Measurements from ENCODE around the gene TRPM5. TPM values are rescaled to one million over a fixed set of nuclear protein-coding genes. Genes with fewer than 3 reads are reported as not detected.
A peak's percentile ranks its signal among the peaks of the same experiment; 100 is the strongest.

The TRPM5 gene
- total and polyA plus RNA-seq, 9 of the 15 experiments (the other 6 are each of a cell fraction or from before 2014, with no cell fraction given) = not detected

DNA sequence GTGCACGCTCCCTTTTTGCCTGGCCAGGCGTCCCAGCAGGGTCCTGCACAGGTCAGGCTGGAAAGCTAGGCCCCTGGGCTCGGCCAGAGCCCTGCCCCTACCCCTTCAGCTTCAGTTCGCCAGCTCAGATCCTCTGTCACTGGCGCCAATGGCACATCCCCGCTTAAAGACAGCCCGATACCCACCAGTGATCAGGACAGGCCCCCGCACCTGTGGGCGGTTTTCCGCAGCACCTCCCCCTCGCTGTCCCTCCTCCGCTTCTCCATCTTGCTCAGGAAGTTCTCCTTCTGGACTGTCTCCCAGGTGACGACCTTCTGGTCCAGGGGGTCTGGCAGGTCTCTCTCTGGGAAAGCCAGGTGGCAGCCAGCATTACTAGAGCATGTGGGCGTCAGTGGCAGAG, 37.9 kb downstream of the TRPM5 start:
- intact Hi-C loops (cut with micrococcal nuclease) (no loop called here), in situ Hi-C loops (cut with MboI) (no loop called here)
- Histone ChIP-seq H3K9ac (ENCODE audit: insufficient read depth in 1 of 2, low read depth in 2 of 2, low read length in 2 of 2) (no peak overlapping the region; a peak in 1 of 4 replicates), H3K9me1 (ENCODE audit: control insufficient read depth, insufficient read depth, low read length) (no peaks in the 10 kb centered on the region), H3K36me3 (ENCODE audit: control insufficient read depth, insufficient read depth, low read length) (peaks cover 21% of the 10 kb centered on the region; the same call in 1 of the 3 replicates), H3K4me2 (ENCODE audit: insufficient read depth, low read length) (no peak overlapping the region), H3K4me3 (no peak overlapping the region), H2AFZ (ENCODE audit: low read depth, low read length) (no peak overlapping the region), H4K20me1 (replicated peaks; ENCODE audit: control insufficient read depth, insufficient read depth, low read length) (peaks cover 3% of the 10 kb centered on the region; the same call in 1 of the 2 replicates), H3K79me2 (ENCODE audit: control insufficient read depth, insufficient read depth, low read length) (peaks cover 11% of the 10 kb centered on the region), H3K9me3 (replicated peaks; ENCODE audit: control insufficient read depth, insufficient read depth, low read depth, low read length) (no peaks in the 10 kb centered on the region), H3K27me3 (ENCODE audit: control insufficient read depth in 2 of 2, insufficient read depth in 2 of 2, low read length in 2 of 2) (peaks cover 21 to 49% of the 10 kb centered on the region in 2 experiments; a peak in 4 of 5 replicates), H3K27ac (ENCODE audit: extremely low read depth, low read depth, low read length) (no peak overlapping the region), H3K4me1 (replicated peaks in 1 of 2; ENCODE audit: control insufficient read depth in 2 of 2, insufficient read depth in 2 of 2, low read length in 2 of 2) (peaks cover 4 to 77% of the 10 kb centered on the region in 2 experiments; a peak in 3 of 5 replicates)
- FAIRE-seq = no peak
- ChIA-PET CTCF (ENCODE audit: low intra/inter-chr PET ratio) (no interaction called here), POLR2A (interaction anchor here (0.6 kb wide), 1 partner anchor 46 kb away, joined by 3 read pairs; no protein-coding TSS in a partner anchor)
- TF ChIP-seq EGR1 (conservative IDR thresholded peaks at IDR 0.05) (peak; percentile 40; the same call in 1 of the 2 replicates), CHD2 (IDR thresholded peaks at IDR 0.05; ENCODE audit: low read depth, low read length) (no peak)
- WGBS (ENCODE audit: insufficient coverage, low coverage, missing lambda C conversion rate) = 30% methylated on average over 13 of the region's 14 CpGs
- BruUV-seq (replicated peaks) = no TSS peak
- ATAC-seq = no peak
- no peak for DNase-seq (ENCODE audit: extremely low read depth in 1 of 4, low spot score in 3 of 4)

DNA sequence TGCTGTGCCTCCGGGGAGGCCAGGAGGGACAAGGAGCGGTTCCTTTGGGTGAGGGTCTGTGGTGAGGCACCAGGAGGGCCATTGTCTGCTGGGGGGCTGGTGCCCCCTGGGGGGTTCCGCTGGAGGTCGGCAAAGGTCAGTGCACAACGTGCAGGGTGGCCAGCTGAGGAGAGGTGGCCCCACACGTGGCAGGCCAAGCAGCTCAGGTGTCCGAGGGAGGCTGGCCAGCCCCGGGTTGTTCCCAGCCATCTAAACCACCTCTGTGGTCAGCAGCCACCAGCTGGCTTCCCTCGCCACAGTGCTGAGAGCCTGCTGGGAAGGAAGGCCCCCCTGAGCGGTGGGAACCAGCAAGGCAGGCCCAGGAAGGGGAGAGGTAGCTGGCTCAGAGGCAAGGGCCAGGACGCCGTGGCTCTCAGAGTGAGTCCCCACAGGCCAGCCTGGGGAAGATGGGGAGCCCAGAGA, 39.5 kb downstream of the TRPM5 start:
- ATAC-seq = no peak
- Histone ChIP-seq H3K27me3 (ENCODE audit: control insufficient read depth in 2 of 2, insufficient read depth in 2 of 2, low read length in 2 of 2) (peaks cover 15 to 33% of the 10 kb centered on the region in 2 experiments; a peak in 3 of 5 replicates), H2AFZ (ENCODE audit: low read depth, low read length) (no peak overlapping the region), H3K36me3 (ENCODE audit: control insufficient read depth, insufficient read depth, low read length) (peaks cover 21% of the 10 kb centered on the region; the same call in 1 of the 3 replicates), H4K20me1 (replicated peaks; ENCODE audit: control insufficient read depth, insufficient read depth, low read length) (peaks cover 3% of the 10 kb centered on the region; the same call in 1 of the 2 replicates), H3K4me2 (ENCODE audit: insufficient read depth, low read length) (no peak overlapping the region), H3K4me1 (replicated peaks in 1 of 2; ENCODE audit: control insufficient read depth in 2 of 2, insufficient read depth in 2 of 2, low read length in 2 of 2) (peaks cover 5 to 72% of the 10 kb centered on the region in 2 experiments; a peak in 3 of 5 replicates), H3K9me1 (ENCODE audit: control insufficient read depth, insufficient read depth, low read length) (no peaks in the 10 kb centered on the region), H3K9me3 (replicated peaks; ENCODE audit: control insufficient read depth, insufficient read depth, low read depth, low read length) (no peaks in the 10 kb centered on the region), H3K79me2 (ENCODE audit: control insufficient read depth, insufficient read depth, low read length) (peaks cover 20% of the 10 kb centered on the region), H3K9ac (ENCODE audit: insufficient read depth in 1 of 2, low read depth in 2 of 2, low read length in 2 of 2) (peak overlapping the region in 1 of 2 experiments; percentile 45; a peak in 1 of 4 replicates), H3K4me3 (no peak overlapping the region), H3K27ac (ENCODE audit: extremely low read depth, low read depth, low read length) (no peak overlapping the region)
- no TSS peak for BruUV-seq (replicated peaks)
- intact Hi-C loops (cut with micrococcal nuclease) (loop anchor here (5.0 kb wide), 1 partner anchor 97 kb away; no protein-coding TSS in a partner anchor), in situ Hi-C loops (cut with MboI) (no loop called here)
- no peak for FAIRE-seq
- TF ChIP-seq POLR2G (IDR thresholded peaks at IDR 0.05; ENCODE audit: low read depth, low read length) (peak; percentile 64), KDM5B (IDR thresholded peaks at IDR 0.05; ENCODE audit: insufficient replicate concordance, low read depth, low read length) (peak; percentile 0), RBFOX2 (IDR thresholded peaks at IDR 0.05; ENCODE audit: low read depth, low read length) (peak; percentile 26; the same call in 1 of the 2 replicates), POLR2A (conservative IDR thresholded peaks at IDR 0.05) (peak; percentile 56; the same call in 1 of the 2 replicates)
- TF ChIP-seq, protein P1, sequence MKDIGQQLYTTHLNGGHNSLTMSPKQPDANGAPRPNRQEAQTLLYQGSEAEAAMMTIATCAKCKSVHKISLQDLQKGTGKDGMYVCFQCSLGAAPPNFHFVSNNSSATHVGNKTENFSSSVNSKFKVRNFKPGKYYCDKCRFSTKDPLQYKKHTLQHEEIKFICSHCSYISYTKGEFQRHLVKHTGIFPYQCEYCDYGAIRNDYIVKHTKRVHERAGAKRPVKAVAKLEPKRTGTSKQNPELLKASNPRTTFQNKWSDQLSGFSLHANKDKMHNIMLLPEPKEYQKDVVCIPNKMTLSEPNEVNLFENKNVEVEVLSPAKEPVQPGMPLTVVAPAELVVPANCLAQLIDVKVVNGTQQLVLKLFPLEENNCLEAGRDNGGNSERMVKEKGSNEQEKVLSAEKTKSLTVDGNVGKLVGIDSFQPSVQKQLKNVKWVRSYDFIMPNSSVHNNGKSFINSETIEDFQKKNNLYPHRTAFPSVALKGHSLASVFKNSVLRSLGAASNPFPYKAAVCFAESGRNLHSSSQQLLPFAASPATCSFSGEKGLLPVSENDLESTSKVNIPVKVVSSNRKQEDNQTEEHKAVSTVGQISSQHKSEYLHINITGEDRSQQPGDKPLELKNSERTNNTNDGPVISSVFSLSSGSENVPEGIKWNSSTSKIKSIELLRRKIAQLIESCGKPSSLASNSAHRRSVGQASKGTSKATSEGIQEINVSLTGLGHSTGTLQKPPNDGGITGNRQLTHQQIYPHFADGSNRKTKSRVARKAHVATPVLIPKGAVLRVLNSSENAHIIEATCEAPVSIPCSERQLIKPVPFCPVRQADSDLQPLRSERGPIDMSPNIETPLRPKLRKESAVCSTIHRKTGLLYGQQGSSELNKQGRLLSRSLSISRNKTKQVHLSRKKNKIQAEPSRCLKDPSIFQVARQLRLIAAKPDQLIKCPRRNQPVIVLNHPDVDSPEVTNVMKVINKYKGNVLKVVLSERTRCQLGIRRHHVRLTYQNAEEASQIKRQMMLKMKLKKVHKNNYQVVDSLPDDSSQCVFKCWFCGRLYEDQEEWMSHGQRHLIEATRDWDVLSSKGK (CRISPR knock-in tag; IDR thresholded peaks at IDR 0.05) = no peak
- ChIA-PET CTCF (ENCODE audit: low intra/inter-chr PET ratio) (no interaction called here), POLR2A (interaction anchor here (0.6 to 1.1 kb wide), 6 partner anchors 13 to 999 kb away, joined by 3 read pairs; no protein-coding TSS in a partner anchor)
- no peak for DNase-seq (ENCODE audit: extremely low read depth in 1 of 4, low spot score in 3 of 4)
- 73% methylated on average over 5 of the region's 12 CpGs for WGBS (ENCODE audit: insufficient coverage, low coverage, missing lambda C conversion rate)

Data from K562 (cell line).